T-helper 2 cell treated with Interferon-gamma antibody and Interleukin-4, amounts not matched to agents 5 μg/mL and 100 μg/mL, for 36 hours (primary cell): ENCODE data around the gene SETDB2.

Experiments
- DNase-seq: peaks from one replicate; pipeline ENCODE4 v3.0.0; 2021; ENCODE audit warnings: low spot score
- H3K27ac Mint-ChIP-seq: one replicate; pipeline ENCODE4 v1.8.0; 2021; ENCODE audit warnings: mild to moderate bottlenecking, mixed read lengths
- H3K27me3 Mint-ChIP-seq: one replicate; pipeline ENCODE4 v1.8.0; 2021; ENCODE audit warnings: low read depth, mixed read lengths
- H3K36me3 Mint-ChIP-seq: one replicate; pipeline ENCODE4 v1.8.0; 2021; ENCODE audit warnings: low read depth, mixed read lengths
- H3K4me1 Mint-ChIP-seq: one replicate; pipeline ENCODE4 v1.8.0; 2021; ENCODE audit warnings: low read depth, mixed read lengths
- H3K4me3 Mint-ChIP-seq: one replicate; pipeline ENCODE4 v1.8.0; 2022; ENCODE audit warnings: mild to moderate bottlenecking, moderate library complexity, mixed read lengths
- H3K9me3 Mint-ChIP-seq: one replicate; pipeline ENCODE4 v1.8.0; 2021; ENCODE audit warnings: mixed read lengths

The SETDB2 gene

DNA sequence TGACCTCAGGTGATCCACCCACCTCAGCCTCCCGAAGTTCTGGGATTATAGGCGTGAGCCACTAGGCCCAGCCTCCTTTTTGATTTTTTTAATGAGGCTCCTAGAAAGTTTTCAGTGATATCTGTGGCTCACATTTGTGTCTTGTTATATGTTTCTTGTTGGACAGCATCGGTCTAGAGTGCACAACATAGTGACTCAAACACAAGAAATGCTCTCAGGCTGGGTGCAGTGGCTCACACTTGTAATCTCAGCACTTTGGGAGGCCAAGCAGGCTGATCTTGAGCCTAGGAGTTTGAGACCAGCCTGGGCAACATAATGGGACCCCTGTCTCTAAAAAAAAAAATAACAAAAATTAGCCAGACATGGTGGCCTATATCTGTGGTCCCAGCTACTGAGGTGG is 59.9 kb downstream of the SETDB2 start:
- peaks cover 41% of the 10 kb centered on the region for H3K36me3 Mint-ChIP-seq
- no peak overlapping the region for H3K27ac Mint-ChIP-seq
- no peaks in the 10 kb centered on the region for H3K9me3 Mint-ChIP-seq
- no peak for DNase-seq
- H3K4me1 Mint-ChIP-seq: peaks cover 20% of the 10 kb centered on the region
- H3K4me3 Mint-ChIP-seq: no peak overlapping the region
- no peaks in the 10 kb centered on the region for H3K27me3 Mint-ChIP-seq

DNA sequence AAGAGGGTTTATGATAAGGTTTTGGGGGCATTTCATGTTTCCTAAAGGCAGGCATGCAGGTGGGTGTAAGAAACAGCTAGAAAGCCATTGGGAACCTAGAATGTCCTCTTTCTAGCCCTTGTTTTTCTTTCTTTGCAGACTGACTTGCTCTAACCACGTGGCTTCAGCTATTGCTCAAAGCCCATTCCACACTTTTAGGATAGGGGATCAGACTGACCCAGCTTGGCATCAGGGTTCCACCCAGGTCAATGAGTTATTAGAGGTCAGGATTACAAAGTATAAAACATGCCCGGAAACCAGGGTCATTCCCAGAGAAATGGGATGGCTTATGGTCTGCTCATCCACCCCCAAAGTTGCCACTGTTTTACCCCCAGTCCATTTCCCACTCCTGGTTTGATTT is 68.5 kb downstream of the SETDB2 start:
- H3K27me3 Mint-ChIP-seq: no peaks in the 10 kb centered on the region
- no peaks in the 10 kb centered on the region for H3K9me3 Mint-ChIP-seq
- DNase-seq: no peak
- no peak overlapping the region for H3K4me3 Mint-ChIP-seq
- peaks cover 5% of the 10 kb centered on the region for H3K4me1 Mint-ChIP-seq
- H3K36me3 Mint-ChIP-seq: peaks cover 52% of the 10 kb centered on the region
- H3K27ac Mint-ChIP-seq: no peak overlapping the region

DNA sequence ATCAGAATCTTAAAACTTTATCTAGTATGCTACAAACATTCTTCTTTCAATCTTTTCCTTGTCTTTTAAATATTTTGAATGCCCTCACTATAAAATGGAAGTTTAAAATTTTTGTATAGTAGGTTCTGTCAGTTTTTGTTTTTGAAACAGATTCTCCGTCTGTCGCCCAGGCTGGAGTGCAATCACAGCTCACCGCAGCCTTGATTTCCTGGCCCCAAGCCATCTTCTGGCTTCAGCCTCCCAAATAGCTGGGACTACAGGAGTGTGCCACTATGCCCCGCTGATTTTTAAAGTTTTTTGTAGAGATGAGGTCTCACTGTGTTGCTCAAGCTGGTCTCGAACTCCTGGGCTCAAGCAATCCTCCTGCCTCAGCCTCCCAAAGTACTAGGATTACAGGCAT is 72.4 kb downstream of the SETDB2 start:
- Mint-ChIP-seq H3K4me3 (no peak overlapping the region), H3K27ac (no peak overlapping the region), H3K36me3 (peaks cover 62% of the 10 kb centered on the region), H3K4me1 (peaks cover 2% of the 10 kb centered on the region), H3K27me3 (no peaks in the 10 kb centered on the region), H3K9me3 (no peaks in the 10 kb centered on the region)
- no peak for DNase-seq

DNA sequence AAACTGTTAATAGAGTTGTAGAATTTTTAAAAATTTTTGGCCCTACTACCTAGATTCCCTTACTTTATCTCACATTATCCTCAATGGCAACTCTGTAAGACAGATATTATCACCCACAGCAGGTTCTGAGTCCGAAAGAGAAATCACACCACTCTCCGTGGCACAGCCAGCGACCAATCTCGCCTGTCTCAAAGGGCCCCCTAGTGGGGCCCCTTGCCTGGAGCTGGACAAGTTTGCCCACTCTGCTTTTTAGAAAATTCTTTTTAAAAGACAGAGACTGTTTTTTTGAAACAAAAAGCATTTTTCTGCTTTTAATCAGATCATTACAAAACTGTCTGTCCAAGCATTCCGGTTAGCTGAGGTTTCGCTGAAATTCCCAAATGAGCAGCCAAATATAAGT is 73.4 kb downstream of the SETDB2 start:
- Mint-ChIP-seq H3K36me3 (peaks cover 57% of the 10 kb centered on the region), H3K27ac (no peak overlapping the region), H3K4me1 (peaks cover 2% of the 10 kb centered on the region), H3K27me3 (no peaks in the 10 kb centered on the region), H3K4me3 (no peak overlapping the region), H3K9me3 (no peaks in the 10 kb centered on the region)
- DNase-seq: no peak

DNA sequence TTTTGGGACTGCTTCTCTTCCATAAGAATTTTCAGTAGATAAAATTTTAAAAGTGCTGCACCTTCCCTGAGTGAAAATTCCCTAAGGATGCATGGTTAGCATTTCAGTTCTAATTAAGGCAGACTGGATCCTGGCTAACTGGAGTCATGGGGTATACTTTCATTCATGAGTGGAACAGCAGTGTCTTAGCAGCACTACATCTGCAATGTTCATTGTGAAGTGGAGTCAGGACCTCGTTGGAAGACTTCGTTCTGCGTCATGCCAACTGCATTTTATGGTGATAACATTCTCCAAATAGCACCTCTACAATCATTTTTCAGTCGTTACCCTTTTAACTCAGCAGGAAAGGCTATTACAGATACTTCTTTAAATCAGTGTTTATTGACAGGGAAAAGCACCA is 77.2 kb downstream of the SETDB2 start:
- Mint-ChIP-seq H3K27me3 (no peaks in the 10 kb centered on the region), H3K36me3 (peaks cover 41% of the 10 kb centered on the region), H3K27ac (no peak overlapping the region), H3K4me3 (no peak overlapping the region), H3K4me1 (peaks cover 5% of the 10 kb centered on the region), H3K9me3 (no peaks in the 10 kb centered on the region)
- DNase-seq: no peak

DNA sequence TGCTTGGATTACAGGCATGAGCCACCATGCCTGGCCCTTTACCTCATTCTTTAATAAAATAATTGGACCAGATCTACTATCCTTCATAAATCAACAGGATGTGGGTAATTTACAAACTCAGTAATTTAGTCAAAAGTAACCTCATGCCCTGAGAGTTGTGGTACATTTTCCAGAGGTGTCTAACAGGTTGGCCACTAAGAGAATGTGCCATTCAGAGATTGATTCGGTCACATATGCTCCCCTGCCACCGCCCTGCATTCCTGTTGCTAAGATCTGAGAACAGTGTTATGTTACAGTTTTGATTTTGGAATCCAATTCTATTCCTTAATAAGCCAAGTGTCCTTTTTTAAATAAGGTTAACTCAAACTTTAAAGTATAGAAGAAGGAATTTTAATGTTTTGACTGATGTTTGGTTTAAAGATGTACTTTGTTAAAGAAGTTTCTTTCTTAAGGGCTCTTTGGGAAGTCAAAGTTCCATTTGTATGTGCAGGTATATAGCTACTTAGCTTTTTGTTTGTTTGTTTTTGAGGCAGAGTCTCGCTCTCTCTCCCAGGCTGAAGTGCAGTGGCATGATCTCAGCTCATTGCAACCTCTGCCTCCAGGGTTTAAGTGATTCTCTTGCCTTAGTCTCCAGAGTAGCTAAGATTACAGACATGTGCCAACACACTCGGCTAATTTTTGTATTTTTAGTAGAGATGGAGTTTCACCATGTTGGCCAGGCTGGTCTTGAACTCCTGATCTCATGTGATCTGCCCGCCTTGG is 80.8 kb downstream of the SETDB2 start:
- H3K9me3 Mint-ChIP-seq: no peaks in the 10 kb centered on the region
- no peak overlapping the region for H3K27ac Mint-ChIP-seq
- no peaks in the 10 kb centered on the region for H3K27me3 Mint-ChIP-seq
- H3K4me3 Mint-ChIP-seq: no peak overlapping the region
- no peak for DNase-seq
- H3K36me3 Mint-ChIP-seq: peaks cover 49% of the 10 kb centered on the region
- H3K4me1 Mint-ChIP-seq: peaks cover 3% of the 10 kb centered on the region

DNA sequence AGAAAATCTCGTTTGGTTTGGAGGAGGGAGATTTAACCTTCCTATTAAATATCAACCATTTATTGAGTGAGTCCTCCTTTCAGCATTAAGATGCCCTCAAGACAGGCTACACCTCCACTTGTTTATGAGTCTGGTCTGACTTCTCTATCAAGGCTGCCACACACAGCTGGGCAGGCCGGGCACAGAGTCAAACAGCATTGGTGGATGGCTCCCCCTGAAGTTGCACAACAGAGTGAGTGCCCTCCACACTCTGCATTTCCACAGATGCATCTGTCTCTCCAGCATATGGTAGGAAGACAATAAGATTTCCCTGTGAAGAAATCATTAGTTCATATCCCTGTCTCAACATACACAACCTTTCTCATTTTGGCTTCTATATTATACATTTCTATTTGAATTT is 83.0 kb downstream of the SETDB2 start:
- Mint-ChIP-seq H3K4me1 (peaks cover 9% of the 10 kb centered on the region), H3K4me3 (no peak overlapping the region), H3K27me3 (no peaks in the 10 kb centered on the region), H3K36me3 (peaks cover 45% of the 10 kb centered on the region), H3K9me3 (no peaks in the 10 kb centered on the region), H3K27ac (no peak overlapping the region)
- no peak for DNase-seq

DNA sequence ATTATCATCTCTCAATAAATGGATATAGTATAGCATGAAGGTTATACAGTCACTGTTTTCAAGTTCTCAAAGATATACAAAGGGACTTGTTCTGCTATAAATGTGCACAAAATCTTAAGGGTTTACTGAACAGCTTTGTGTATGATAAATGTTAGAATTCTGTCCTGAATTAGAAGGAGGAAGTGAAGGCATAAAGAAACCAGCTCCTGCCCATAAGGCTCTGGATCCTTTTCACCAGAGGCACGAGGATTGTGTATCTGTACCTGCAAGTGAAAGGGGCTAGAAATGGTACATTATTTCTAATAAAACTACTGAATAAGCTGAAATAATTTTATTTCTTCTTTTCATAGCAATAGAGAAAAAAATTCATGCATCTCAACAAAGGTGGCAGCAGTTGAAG is 84.1 kb downstream of the SETDB2 start:
- peaks cover 17% of the 10 kb centered on the region for H3K4me1 Mint-ChIP-seq
- no peak overlapping the region for H3K4me3 Mint-ChIP-seq
- DNase-seq: no peak
- no peaks in the 10 kb centered on the region for H3K27me3 Mint-ChIP-seq
- peaks cover 48% of the 10 kb centered on the region for H3K36me3 Mint-ChIP-seq
- no peak overlapping the region for H3K27ac Mint-ChIP-seq
- no peaks in the 10 kb centered on the region for H3K9me3 Mint-ChIP-seq

DNA sequence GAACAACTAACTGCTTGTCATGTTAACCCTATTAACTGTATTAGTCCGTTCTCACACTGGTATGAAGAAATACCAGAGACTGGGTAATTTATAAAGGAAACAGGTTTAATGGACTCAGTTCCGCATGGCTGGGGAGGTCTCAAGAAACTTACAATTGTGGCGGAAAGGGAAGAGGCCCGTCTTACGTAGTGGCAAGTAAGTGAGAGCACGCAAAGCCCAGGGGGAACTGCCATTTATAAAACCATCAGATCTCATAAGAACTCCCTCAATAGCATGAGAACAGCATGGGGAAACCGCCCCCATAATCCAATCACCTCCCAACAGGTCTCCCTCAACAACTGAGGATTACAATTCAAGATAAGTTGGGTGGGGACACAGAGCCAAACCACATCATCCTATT is 86.4 kb downstream of the SETDB2 start:
- DNase-seq: no peak
- Mint-ChIP-seq H3K9me3 (no peaks in the 10 kb centered on the region), H3K27me3 (no peaks in the 10 kb centered on the region), H3K36me3 (peaks cover 52% of the 10 kb centered on the region), H3K27ac (no peak overlapping the region), H3K4me1 (peaks cover 16% of the 10 kb centered on the region), H3K4me3 (no peak overlapping the region)

DNA sequence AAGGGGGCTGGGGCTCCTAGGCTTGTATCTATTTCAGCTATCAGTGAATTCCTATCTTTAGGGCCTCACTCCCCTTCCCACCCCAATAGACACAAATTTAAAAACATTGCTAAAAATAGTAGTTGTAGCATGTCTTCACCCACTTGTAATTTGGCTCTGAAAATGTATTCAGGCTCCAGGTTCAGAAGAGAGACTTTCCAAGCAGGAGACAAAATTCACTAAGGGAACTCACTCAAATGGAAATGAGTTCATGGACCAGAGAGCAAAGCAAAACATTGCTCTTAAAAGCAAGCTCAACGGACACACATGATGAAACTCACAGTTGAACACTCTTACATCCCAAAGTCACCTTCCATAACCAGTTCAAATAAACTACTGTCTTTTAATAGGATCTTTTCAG is 88.5 kb downstream of the SETDB2 start:
- DNase-seq: no peak
- H3K4me3 Mint-ChIP-seq: no peak overlapping the region
- no peaks in the 10 kb centered on the region for H3K9me3 Mint-ChIP-seq
- peaks cover 16% of the 10 kb centered on the region for H3K4me1 Mint-ChIP-seq
- peaks cover 53% of the 10 kb centered on the region for H3K36me3 Mint-ChIP-seq
- no peaks in the 10 kb centered on the region for H3K27me3 Mint-ChIP-seq
- H3K27ac Mint-ChIP-seq: no peak overlapping the region

DNA sequence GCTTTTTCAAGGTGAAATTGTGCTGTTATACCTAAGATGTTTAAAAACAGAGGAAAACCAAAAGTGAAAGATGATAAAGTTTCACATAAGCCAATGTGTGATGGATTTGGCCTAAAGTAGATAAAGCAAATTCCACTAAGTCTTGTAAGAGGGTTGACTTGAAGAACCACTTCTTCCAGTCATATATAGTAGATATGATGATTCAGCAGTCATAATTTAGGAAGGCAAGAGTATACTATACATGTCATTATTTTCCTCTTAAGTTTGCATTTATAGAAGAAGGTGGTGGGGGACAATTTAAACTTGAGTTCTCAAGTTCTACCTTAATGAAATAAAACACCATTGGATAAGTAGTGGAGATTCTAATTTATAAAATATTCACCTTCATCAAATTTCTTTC is 88.9 kb downstream of the SETDB2 start:
- H3K27ac Mint-ChIP-seq: no peak overlapping the region
- H3K9me3 Mint-ChIP-seq: no peaks in the 10 kb centered on the region
- no peak for DNase-seq
- no peak overlapping the region for H3K4me3 Mint-ChIP-seq
- no peaks in the 10 kb centered on the region for H3K27me3 Mint-ChIP-seq
- peaks cover 16% of the 10 kb centered on the region for H3K4me1 Mint-ChIP-seq
- H3K36me3 Mint-ChIP-seq: peaks cover 54% of the 10 kb centered on the region

DNA sequence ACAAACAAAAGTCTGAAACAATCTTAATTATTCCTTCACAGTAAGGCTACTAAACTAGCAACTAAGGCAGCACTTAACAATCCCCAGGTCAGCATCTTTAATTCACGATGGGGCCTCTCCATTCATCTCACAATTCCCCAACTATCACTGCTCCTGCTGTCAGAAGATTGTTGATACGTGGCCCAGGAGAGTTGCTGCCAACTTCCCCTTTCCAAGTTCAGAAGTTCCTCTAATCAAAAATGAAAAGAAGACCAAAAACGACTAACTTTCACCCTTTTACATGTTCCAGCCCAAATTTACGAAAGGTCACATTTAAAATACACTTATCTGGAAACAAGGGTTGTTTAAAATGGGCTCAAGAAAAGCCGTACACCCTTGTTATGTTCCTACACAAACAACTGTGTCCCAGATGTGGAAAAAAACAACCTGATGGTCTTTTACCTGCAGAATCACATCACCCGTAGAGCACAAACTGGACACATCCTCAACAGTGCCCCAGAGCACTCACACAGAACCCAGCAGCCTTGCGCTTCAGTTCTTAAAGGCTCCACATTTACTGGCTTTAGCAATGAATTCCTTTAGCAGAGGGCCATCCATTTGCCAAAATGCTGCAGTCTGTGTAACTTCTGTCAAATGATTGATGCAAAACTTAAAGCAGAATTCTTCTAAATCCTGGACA is 89.7 kb downstream of the SETDB2 start:
- no peak for DNase-seq
- Mint-ChIP-seq H3K4me1 (peaks cover 16% of the 10 kb centered on the region), H3K27ac (peak overlapping the region; percentile 20), H3K9me3 (no peaks in the 10 kb centered on the region), H3K27me3 (no peaks in the 10 kb centered on the region), H3K36me3 (peaks cover 47% of the 10 kb centered on the region), H3K4me3 (no peak overlapping the region)

DNA sequence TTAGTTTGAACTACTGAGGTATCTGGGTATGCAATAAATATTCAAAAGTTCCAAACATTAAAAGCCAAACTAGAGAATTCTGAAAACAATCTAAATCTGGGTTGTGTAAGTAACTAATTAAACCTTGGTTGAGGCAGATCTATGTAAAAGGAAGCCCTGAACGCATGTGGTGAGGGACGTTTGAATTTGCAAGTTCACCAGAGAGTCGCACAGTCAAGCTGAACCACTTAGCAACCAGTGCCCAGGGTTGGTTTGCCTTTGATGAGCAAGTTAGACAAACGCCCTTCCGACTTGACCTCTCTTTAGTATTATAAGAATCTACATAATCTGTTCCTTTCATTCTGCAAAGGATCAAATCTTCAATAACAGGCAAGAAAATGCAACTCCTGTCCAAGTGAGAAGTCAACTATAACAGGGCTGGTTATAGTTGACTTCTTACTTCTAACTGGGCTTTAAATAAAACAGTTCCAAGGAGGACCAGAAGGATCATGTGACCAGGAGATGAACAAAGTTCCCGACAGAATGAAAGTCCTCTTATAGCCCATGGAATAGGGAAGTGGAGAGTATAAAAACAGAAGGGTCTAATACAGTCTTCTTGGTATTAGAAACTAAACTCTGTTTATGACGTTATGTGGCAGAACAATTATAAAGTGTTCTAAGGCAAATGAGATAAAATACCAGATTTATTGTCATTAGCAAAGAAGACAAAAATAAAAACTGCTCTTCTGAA is 92.2 kb downstream of the SETDB2 start:
- Mint-ChIP-seq H3K4me3 (no peak overlapping the region), H3K27ac (no peak overlapping the region), H3K9me3 (no peaks in the 10 kb centered on the region), H3K4me1 (peaks cover 28% of the 10 kb centered on the region), H3K36me3 (peaks cover 50% of the 10 kb centered on the region), H3K27me3 (no peaks in the 10 kb centered on the region)
- DNase-seq: no peak

DNA sequence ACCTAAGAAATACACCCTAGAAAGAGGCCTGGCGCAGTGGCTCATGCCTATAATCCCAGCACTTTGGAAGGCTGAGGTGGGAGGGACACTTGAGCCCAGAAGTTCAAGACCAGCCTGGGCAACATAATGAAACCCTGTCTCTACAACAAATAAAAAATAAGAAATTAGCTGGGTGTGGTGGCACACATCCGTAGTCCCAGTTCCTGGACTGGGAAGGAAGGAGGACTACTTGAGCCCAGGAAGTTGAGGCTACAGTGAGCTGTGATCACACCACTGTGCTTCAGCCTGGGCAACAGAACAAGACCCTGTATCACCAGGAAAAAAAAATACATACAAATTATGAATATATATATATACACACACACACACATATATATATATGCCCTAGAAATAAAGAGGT is 94.3 kb downstream of the SETDB2 start:
- H3K9me3 Mint-ChIP-seq: no peaks in the 10 kb centered on the region
- H3K27ac Mint-ChIP-seq: no peak overlapping the region
- peaks cover 42% of the 10 kb centered on the region for H3K36me3 Mint-ChIP-seq
- H3K27me3 Mint-ChIP-seq: no peaks in the 10 kb centered on the region
- no peak for DNase-seq
- peaks cover 21% of the 10 kb centered on the region for H3K4me1 Mint-ChIP-seq
- no peak overlapping the region for H3K4me3 Mint-ChIP-seq
